Measurements from ENCODE around the gene DENND5A.

DENND5A gene

GRCh38 chr11:9160166-9160565, 105.0 kb downstream of the DENND5A start:
- no peak for TF ChIP-seq CTCF (IDR thresholded peaks at IDR 0.05; ENCODE audit: low read depth, low read length, missing control alignments)
- no peak for DNase-seq (ENCODE audit: low read depth)
- in situ Hi-C loops (cut with HindIII; ENCODE audit: low sequenced_read_pairs): no loop called here
- no peak overlapping the region for H3K4me3 ChIP-seq (ENCODE audit: low read depth, low read length)

GRCh38 chr11:9158898-9159391, 106.2 kb downstream of the DENND5A start:
- no peak overlapping the region for H3K4me3 ChIP-seq (ENCODE audit: low read depth, low read length)
- in situ Hi-C loops (cut with HindIII; ENCODE audit: low sequenced_read_pairs): no loop called here
- no peak for TF ChIP-seq CTCF (IDR thresholded peaks at IDR 0.05; ENCODE audit: low read depth, low read length, missing control alignments)
- DNase-seq (ENCODE audit: low read depth): no peak

GRCh38 chr11:9155930-9156329, 109.2 kb downstream of the DENND5A start:
- H3K4me3 ChIP-seq (ENCODE audit: low read depth, low read length): no peak overlapping the region
- in situ Hi-C loops (cut with HindIII; ENCODE audit: low sequenced_read_pairs): no loop called here
- no peak for DNase-seq (ENCODE audit: low read depth)
- no peak for TF ChIP-seq CTCF (IDR thresholded peaks at IDR 0.05; ENCODE audit: low read depth, low read length, missing control alignments)

- no peak for TF ChIP-seq CTCF (IDR thresholded peaks at IDR 0.05; ENCODE audit: low read depth, low read length, missing control alignments)
- in situ Hi-C loops (cut with HindIII; ENCODE audit: low sequenced_read_pairs): no loop called here
- no peak for DNase-seq (ENCODE audit: low read depth)
- H3K4me3 ChIP-seq (ENCODE audit: low read depth, low read length): no peak overlapping the region
These were observed 111.5 kb downstream of the DENND5A start for GRCh38 chr11:9153651-9154050.

- DNase-seq (ENCODE audit: low read depth): no peak
- in situ Hi-C loops (cut with HindIII; ENCODE audit: low sequenced_read_pairs): no loop called here
- no peak for TF ChIP-seq CTCF (IDR thresholded peaks at IDR 0.05; ENCODE audit: low read depth, low read length, missing control alignments)
- no peak overlapping the region for H3K4me3 ChIP-seq (ENCODE audit: low read depth, low read length)
These were observed 113.5 kb downstream of the DENND5A start for GRCh38 chr11:9151631-9152030.

GRCh38 chr11:9150926-9151325, 114.2 kb downstream of the DENND5A start:
- TF ChIP-seq CTCF (IDR thresholded peaks at IDR 0.05; ENCODE audit: low read depth, low read length, missing control alignments): no peak
- in situ Hi-C loops (cut with HindIII; ENCODE audit: low sequenced_read_pairs): no loop called here
- no peak overlapping the region for H3K4me3 ChIP-seq (ENCODE audit: low read depth, low read length)
- no peak for DNase-seq (ENCODE audit: low read depth)

- in situ Hi-C loops (cut with HindIII; ENCODE audit: low sequenced_read_pairs): no loop called here
- TF ChIP-seq CTCF (IDR thresholded peaks at IDR 0.05; ENCODE audit: low read depth, low read length, missing control alignments): no peak
- no peak overlapping the region for H3K4me3 ChIP-seq (ENCODE audit: low read depth, low read length)
- no peak for DNase-seq (ENCODE audit: low read depth)
These were observed 114.6 kb downstream of the DENND5A start for GRCh38 chr11:9150501-9150900.
